Activated naive CD8-positive, alpha-beta T cell treated with anti-CD3 and anti-CD28 coated beads for 36 hours (primary cell): ENCODE measurements around the gene PKD1L1. TPM values are rescaled to one million over a fixed set of nuclear protein-coding genes. Genes with fewer than 3 reads are reported as not detected.
A peak's percentile ranks its signal among the peaks of the same experiment; 100 is the strongest.
"Not testable (repeated sequence)": the region's sequence is repeated elsewhere in the genome, so short reads cannot be mapped to it uniquely, and the experiment has no call there.

Experiments
- DNase-seq: peaks from one replicate; pipeline ENCODE4 v3.0.0; 2021
- H3K27ac Mint-ChIP-seq: one replicate; pipeline ENCODE4 v1.8.0; 2022; ENCODE audit warnings: mild to moderate bottlenecking, moderate library complexity, mixed read lengths
- H3K27me3 Mint-ChIP-seq: one replicate; pipeline ENCODE4 v1.8.0; 2022; ENCODE audit warnings: mild to moderate bottlenecking, mixed read lengths
- H3K36me3 Mint-ChIP-seq: one replicate; pipeline ENCODE4 v1.8.0; 2021; ENCODE audit warnings: mild to moderate bottlenecking, mixed read lengths
- H3K4me1 Mint-ChIP-seq: one replicate; pipeline ENCODE4 v1.8.0; 2021; ENCODE audit warnings: mixed read lengths
- H3K4me3 Mint-ChIP-seq: one replicate; pipeline ENCODE4 v1.8.0; 2022; ENCODE audit warnings: mild to moderate bottlenecking, moderate library complexity, mixed read lengths
- H3K9me3 Mint-ChIP-seq: one replicate; pipeline ENCODE4 v1.8.0; 2022; ENCODE audit warnings: mixed read lengths
- total RNA-seq, 2 experiments: library from RNA; stranded (reverse); gene quantifications; one replicate each; pipeline ENCODE4 v1.2.3, GENCODE V29; 2021

The PKD1L1 gene
- total RNA-seq, 2 experiments from 2014 or later = 0.02 to 0.10 TPM

DNA sequence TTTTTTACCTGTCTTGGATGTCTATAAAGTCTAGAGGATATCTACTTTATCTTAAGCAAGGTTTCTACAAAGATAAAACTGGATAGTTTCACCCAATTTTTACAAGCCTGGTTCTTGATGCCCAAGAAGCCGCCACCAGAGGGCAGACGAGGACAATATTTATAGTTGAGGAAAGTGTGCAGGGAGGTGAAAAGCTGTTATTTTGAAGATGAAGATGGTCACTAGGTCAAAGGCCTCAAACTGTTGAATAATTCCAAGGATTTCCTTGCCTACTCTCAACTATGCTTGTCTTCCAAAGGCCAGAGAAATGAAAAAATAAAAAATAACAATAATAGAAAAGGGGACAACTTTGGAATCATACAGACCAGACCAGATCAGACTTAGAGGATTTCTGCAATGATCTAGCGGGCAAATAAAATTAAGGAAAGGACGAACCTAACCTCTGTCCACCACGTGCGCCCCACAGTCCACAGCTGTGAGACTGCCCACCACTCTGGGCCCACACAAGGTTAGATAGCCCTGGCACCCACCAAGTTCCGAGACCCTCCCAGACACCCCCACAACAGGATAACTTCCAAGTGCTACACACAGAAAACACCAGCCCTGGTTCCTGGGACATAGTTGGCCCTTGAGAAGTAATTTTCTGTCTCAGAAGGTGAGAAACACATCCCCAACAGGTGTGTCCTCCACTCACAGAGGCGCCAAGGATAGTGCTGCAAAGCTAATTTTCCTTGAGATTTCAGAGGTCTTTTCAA, 2.8 kb downstream of the PKD1L1 start:
- H3K4me3 Mint-ChIP-seq = no peak overlapping the region

DNA sequence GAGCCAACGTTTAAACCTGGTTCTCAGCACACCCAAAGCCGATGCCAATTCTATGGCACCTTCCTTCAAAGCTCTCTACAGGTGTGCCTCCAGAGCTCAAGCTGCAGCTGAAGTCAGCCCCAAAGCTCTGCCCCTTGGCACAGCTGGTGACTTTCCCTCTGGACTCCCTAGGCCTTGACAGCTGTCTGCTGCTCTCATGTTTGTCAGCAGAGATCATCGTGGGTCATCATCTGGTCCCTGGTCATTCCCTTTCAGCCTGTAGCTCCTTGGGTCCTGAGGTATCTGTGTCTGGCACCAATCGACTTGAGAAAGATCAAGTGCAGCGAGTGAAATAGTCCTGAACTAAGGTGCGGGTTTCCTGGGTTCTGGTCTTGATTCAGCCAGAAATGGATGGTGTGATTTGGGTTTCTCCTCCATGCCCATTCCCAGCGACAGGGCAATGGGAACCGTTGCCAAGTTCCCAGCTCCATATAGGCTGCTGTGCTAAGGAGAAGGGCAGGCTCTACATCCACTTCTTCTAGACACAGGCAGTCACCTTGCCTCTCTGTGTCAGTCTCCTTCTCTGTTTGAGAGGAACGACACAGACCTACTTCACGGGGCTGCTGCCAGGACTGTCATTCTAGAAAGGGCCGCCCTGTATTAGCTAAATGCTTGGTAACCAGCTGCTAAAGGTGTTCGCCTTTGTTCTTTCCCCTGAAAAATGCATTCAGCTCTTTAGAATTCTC, 3.6 kb downstream of the PKD1L1 start:
- Mint-ChIP-seq H3K9me3 (no peaks in the 10 kb centered on the region), H3K27me3 (no peaks in the 10 kb centered on the region), H3K4me3 (no peak overlapping the region), H3K36me3 (no peaks in the 10 kb centered on the region), H3K27ac (no peak overlapping the region), H3K4me1 (no peaks in the 10 kb centered on the region)
- no peak for DNase-seq

More for the DNA sequence above, 2.8 kb downstream of the PKD1L1 start:
- Mint-ChIP-seq H3K36me3 (no peaks in the 10 kb centered on the region), H3K9me3 (no peaks in the 10 kb centered on the region), H3K4me1 (no peaks in the 10 kb centered on the region), H3K27ac (no peak overlapping the region), H3K27me3 (no peaks in the 10 kb centered on the region)
- DNase-seq = peak; percentile 50

DNA sequence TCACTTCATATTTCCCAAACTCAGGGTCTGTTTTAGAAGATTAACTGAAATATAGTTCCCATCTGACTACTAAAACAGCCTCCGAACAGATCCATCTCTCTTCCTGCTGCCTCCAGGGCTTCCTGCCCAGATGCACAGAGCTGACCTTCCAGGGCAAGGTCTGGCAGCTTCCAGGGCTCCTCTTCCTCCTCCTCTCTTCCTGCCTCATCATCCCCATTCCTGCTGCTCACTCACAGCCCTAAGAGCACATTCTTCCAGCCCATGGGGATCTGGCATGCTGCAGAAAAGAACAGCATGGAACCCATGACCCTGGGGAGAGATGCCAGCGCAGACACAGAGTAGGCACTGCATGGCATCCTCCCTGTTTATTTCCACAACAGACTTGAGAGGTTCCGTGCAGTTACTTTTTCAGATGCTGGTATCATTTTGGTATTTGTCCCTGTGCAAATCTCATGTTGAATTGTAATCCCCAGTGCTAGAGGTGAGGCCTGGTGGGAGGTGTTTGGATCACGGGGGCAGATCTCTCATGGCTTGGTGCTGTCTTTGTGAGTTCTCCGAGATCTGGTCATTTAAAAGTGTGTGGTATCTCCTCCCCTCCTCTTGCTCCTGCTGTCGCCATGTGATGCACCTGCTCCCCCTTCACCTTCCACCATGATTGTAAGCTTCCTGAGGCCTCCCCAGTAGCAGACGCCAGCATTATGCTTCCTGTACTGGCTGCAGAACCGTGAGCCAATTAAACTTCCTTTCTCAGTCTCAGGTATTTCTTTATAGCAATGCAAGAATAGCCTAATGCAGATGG, 4.4 kb downstream of the PKD1L1 start:
- DNase-seq = no peak
- H3K4me1 Mint-ChIP-seq = no peaks in the 10 kb centered on the region
- no peaks in the 10 kb centered on the region for H3K27me3 Mint-ChIP-seq
- H3K9me3 Mint-ChIP-seq = no peaks in the 10 kb centered on the region
- no peak overlapping the region for H3K4me3 Mint-ChIP-seq
- no peaks in the 10 kb centered on the region for H3K36me3 Mint-ChIP-seq
- no peak overlapping the region for H3K27ac Mint-ChIP-seq

DNA sequence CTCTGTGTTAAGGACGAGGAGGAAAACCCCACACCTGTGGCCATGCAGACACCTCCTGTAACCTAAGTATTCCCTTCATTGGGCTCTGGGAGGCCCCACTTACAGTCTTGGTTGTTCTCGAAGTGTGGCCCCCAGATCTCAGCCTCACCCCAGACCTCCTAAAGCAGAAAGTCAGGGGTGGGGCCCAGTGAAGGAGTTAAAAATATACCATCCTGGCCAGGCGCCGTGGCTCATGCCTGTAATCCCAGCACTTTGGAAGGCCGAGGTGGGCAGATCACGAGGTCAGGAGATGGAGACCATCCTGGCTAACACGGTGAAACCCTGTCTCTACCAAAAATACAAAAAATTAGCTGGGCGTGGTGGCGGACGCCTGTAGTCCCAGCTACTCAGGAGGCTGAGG, 5.6 kb downstream of the PKD1L1 start:
- not testable (repeated sequence) for H3K27me3 Mint-ChIP-seq

DNA sequence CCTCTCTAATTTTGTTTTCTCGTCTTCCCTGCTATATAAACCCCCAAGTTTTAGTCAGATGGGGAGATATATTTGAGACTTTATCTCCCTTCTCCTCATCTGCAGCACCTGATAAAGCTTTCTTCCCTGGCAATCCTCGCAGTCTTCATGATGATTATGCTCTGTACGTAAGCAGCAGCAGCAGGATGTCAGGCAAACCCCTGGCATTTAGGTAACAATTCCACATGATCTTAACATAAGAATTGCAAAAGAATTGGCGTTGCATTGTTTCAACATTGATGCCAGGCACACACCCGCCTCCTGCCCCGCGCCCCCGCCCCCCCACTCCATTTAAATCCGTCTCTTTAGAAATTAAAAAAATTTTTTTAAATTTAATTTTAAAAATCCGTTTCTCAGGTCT, 6.1 kb downstream of the PKD1L1 start:
- DNase-seq = no peak
- no peak overlapping the region for H3K27ac Mint-ChIP-seq
- no peaks in the 10 kb centered on the region for H3K9me3 Mint-ChIP-seq
- H3K4me1 Mint-ChIP-seq = peaks cover 4% of the 10 kb centered on the region
- H3K36me3 Mint-ChIP-seq = no peaks in the 10 kb centered on the region
- H3K27me3 Mint-ChIP-seq = no peaks in the 10 kb centered on the region
- H3K4me3 Mint-ChIP-seq = no peak overlapping the region

More for the DNA sequence above, 5.6 kb downstream of the PKD1L1 start:
- H3K36me3 Mint-ChIP-seq, H3K4me3 Mint-ChIP-seq, DNase-seq, H3K4me1 Mint-ChIP-seq, H3K9me3 Mint-ChIP-seq, H3K27ac Mint-ChIP-seq: not testable (repeated sequence)

DNA sequence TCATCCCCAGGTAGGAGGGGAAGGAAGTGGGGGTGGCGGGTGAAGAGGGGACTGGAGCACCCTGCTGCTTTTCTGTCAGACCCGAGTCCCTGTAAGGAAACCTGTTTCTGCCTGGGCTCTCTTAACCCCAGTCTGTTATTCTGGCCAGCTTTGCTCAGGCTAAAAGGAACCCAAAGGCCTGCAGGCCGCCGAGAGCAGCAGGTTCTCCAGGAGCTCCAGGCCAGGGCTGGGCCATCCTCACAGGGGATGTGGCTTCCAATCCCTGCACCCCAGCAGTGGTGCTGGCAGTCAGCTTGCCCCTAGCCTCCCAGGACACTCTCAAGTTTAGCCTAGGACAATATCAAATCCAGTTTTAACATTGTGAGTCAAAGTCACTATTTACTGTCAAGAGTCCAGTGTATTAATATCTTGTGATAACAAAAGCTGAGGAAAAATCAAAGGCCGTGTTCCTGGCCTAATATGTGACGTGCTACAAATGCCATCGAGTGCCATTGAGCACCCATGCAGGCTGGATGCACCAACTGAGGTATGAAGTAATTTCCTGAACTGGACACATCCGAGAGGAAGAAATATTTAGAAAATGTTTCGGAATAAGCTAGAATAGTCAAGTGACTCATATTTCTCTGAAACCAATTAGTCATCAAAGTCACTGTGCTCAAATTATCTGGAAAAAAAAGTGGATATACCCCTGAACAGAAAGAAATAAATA, 7.0 kb downstream of the PKD1L1 start:
- H3K27ac Mint-ChIP-seq = no peak overlapping the region
- no peaks in the 10 kb centered on the region for H3K36me3 Mint-ChIP-seq
- H3K4me1 Mint-ChIP-seq = peaks cover 4% of the 10 kb centered on the region
- H3K27me3 Mint-ChIP-seq = no peaks in the 10 kb centered on the region
- H3K9me3 Mint-ChIP-seq = no peaks in the 10 kb centered on the region
- H3K4me3 Mint-ChIP-seq = no peak overlapping the region
- DNase-seq = no peak

DNA sequence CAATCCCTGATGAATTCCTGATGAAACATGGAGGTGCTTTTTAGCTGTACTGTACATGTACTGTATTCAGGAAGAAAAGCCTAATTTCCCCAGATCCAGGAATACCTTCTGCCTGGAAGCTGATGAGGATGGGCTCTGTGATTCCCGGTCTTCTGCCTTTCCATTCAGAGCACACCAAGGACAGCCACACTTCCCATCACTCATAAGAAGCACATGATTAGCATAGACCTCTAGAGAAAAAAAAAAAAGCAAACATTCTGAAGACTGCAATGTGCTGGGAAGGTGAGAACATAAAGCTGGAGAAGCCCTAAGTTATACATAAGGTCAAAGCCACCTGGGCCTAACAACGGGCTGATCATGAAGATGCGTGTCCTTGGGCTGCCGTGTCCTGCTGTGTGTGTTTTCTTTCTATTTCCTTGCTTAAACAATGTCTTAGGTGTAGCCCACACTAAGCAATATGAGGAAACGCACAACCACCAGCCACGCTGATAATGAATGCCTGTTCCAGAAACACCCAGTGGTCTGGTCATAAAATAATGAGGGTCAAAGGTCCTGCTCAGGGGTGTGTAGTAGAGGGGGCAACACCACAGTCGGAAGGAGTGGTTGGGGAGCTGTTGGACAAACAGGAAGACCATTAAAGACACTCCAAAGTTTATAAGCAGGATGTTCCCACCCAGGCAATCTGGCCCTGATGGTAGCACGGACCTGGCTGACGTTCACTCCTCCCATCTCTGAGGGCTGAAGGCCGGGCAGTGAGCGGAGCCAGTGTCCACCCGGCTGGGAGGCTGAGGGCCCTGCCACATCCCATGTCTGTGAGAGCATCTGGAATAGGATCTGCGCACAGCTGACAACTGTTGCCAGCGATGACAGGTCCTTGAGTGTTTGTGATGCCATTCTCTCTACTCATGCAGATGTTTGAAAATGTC, 7.9 kb downstream of the PKD1L1 start:
- Mint-ChIP-seq H3K27me3 (no peaks in the 10 kb centered on the region), H3K4me3 (no peak overlapping the region), H3K36me3 (no peaks in the 10 kb centered on the region), H3K27ac (no peak overlapping the region), H3K9me3 (no peaks in the 10 kb centered on the region), H3K4me1 (peaks cover 4% of the 10 kb centered on the region)
- DNase-seq = no peak

DNA sequence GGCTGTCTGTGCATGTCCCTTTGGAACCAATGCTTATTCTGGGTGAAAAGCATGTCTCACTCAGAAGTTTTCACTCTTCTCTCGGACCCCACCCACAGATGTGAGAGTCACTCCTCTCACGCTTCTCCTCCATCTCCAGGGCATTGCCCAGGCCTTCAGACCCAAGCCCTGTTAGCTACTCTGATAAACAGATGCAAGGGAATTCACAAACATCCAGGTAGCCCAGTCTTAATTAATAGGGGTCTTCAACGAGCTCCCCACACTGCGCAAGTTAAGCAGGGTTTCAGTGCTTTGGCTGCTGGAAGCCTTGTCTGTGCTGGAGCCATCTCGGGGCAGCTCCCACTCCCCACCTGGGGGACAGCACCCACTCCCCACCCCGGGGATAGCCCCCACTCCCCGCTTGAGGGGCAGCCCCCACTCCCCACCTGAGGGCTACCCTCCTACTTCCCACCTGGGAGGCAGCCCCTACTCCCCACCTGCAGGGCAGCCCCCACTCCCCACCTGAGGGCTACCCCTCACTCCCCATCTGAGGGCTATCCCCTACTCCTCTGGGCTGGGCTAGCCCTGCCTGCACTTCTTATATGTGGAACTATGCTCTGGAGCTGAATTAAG, 8.7 kb downstream of the PKD1L1 start:
- H3K27me3 Mint-ChIP-seq = no peaks in the 10 kb centered on the region
- no peaks in the 10 kb centered on the region for H3K9me3 Mint-ChIP-seq
- H3K4me3 Mint-ChIP-seq = no peak overlapping the region
- no peaks in the 10 kb centered on the region for H3K36me3 Mint-ChIP-seq
- no peak overlapping the region for H3K27ac Mint-ChIP-seq
- H3K4me1 Mint-ChIP-seq = peaks cover 4% of the 10 kb centered on the region
- no peak for DNase-seq

DNA sequence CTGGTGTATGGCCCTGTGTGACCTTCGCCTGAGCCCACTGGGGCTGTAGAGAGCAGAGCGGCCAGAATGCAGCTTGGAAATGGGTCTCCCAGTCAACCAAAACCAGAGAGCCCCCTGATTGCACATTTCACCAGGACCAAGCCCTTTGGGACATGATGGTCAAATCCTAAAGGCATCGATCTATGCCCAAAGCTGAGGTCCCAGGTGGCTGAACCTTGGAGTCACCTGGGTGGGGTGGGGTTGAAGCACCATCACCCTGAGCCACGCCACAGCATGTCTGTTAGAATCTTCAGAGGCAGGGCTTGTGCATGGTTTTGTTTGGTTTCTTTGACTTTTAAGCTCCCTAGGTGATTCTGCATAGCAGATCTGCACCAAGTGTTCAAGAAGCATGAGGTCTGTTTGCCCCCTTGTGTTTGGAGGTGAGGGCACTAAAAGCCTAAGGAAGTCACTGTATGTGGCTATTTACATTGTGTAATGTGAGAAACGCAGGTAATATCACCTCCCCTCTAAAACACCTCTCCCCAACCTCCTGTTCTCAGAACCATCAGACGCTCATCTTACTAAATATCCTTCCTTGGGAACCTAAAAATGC, 9.6 kb downstream of the PKD1L1 start:
- H3K36me3 Mint-ChIP-seq = no peaks in the 10 kb centered on the region

DNA sequence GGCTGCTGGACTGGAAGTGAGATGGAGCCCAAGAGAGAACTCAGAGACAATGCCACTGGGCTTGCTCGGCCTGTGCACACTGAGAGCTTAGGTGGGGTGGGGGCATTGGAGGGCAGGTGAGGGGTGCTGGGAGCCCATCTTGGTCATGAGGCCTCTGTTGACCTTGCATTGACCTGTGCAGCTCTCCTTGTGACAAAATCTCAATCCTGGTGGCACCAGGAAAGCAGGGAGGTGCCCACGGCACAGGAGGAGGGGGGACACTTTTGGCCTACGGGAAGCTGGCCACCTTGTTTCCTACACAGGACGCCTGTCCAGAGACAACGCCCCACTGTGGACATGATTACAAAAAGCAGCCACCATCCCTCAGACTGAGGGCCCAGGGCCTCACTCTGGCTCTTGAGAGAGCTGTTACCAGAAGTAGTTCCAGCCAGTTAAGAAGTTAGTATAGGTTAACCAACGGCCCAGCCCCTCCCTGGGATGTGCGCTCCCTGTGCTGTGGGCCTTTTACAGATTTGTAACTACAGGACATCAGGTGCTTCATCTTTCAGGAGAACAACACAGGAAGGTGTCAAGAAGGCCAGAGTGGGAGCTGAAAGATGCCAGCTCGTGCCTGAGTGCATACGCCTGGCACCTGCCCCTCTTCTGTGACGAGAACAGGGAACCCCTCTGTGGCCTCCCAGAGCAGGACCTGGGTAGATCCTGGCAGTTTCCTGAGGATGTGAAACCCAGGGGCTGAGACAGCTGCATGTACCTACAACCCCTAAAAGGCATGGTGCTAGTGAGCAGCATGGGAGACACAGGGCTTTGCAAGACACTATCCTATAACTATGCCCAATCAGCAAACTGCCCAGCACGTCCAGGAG, 10.3 kb downstream of the PKD1L1 start:
- H3K4me3 Mint-ChIP-seq = no peak overlapping the region
- H3K9me3 Mint-ChIP-seq = no peaks in the 10 kb centered on the region
- no peak for DNase-seq
- no peaks in the 10 kb centered on the region for H3K36me3 Mint-ChIP-seq
- peaks cover 4% of the 10 kb centered on the region for H3K4me1 Mint-ChIP-seq
- peak overlapping the region; percentile 2 for H3K27ac Mint-ChIP-seq
- H3K27me3 Mint-ChIP-seq = no peaks in the 10 kb centered on the region

More for the DNA sequence above, 9.6 kb downstream of the PKD1L1 start:
- no peak overlapping the region for H3K4me3 Mint-ChIP-seq
- no peaks in the 10 kb centered on the region for H3K27me3 Mint-ChIP-seq
- peaks cover 4% of the 10 kb centered on the region for H3K4me1 Mint-ChIP-seq
- no peak overlapping the region for H3K27ac Mint-ChIP-seq
- H3K9me3 Mint-ChIP-seq = no peaks in the 10 kb centered on the region
- DNase-seq = no peak

DNA sequence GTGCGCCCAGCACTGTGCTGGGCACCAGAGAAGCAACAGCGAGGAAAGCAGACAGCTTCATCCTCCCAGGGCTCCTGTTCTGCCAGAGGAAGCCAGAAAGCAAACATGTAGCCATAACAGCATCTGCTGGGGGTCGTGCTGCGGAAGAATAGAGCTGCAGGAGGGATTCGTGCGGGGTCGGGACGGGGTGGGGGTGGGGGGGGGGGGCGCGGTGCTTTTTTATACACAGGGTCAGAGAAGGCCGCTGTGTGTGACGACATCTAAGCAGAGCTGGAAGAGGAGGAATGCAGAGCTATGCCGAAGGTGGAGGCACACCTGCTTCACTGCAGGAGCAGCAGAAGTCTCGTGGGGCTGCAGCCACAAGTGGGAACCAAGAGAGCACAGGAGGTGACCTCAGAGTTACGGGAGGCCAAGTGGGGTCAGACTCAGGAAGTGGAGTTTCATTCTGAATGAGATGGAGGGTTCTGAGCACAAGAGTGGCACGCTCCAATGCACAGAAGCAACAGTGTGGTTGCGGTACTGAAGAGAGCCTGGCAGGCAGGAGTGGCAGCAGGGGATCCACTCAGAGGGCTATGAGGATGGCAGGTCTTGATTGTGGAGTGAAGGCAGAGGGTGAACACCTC, 11.1 kb downstream of the PKD1L1 start:
- Mint-ChIP-seq H3K4me1 (peaks cover 4% of the 10 kb centered on the region), H3K27ac (peak overlapping the region; percentile 2), H3K9me3 (no peaks in the 10 kb centered on the region), H3K4me3 (no peak overlapping the region), H3K36me3 (no peaks in the 10 kb centered on the region), H3K27me3 (no peaks in the 10 kb centered on the region)
- no peak for DNase-seq

DNA sequence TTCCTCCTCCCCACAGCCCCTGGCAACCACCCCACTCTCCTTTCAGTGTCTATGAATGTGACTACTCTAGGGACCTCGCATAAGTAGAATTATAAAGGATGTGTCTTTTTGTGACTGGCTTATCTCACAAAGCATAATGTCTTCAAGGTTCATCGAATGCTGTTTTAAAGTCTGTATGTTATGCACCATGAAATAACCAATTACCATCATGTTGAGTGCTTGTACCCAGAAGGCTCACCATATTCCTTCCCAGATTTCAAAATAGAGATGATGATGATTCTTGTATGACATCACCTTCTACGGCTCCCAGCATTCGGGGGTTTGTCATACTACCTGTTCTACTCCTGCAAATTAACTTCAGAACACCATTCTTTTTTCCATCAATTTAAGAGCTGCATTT, 11.9 kb downstream of the PKD1L1 start:
- Mint-ChIP-seq H3K4me3 (no peak overlapping the region), H3K27ac (no peak overlapping the region), H3K9me3 (no peaks in the 10 kb centered on the region), H3K27me3 (no peaks in the 10 kb centered on the region), H3K36me3 (no peaks in the 10 kb centered on the region), H3K4me1 (peaks cover 4% of the 10 kb centered on the region)
- DNase-seq = no peak
